Chondrocyte (in vitro differentiated cells): ENCODE data around the gene TRIM41. TPM values are rescaled to one million over a fixed set of nuclear protein-coding genes. Genes with fewer than 3 reads are reported as not detected.

Experiments
- DNase-seq: peaks from one replicate; pipeline ENCODE4 v3.0.0; 2021; ENCODE audit warnings: mixed read lengths, low spot score
- H3K27ac Mint-ChIP-seq: one replicate; pipeline ENCODE4 v1.8.0; 2021; ENCODE audit warnings: mild to moderate bottlenecking, moderate library complexity, mixed read lengths; ENCODE audit not compliant: unreplicated experiment
- H3K27me3 Mint-ChIP-seq: 2 replicates; pipeline ENCODE4 v1.8.0; 2021; ENCODE audit warnings: low read depth, mixed read lengths
- H3K36me3 Mint-ChIP-seq: 2 replicates; pipeline ENCODE4 v1.8.0; 2021; ENCODE audit warnings: low read depth, mixed read lengths
- H3K4me1 Mint-ChIP-seq: 2 replicates; pipeline ENCODE4 v1.8.0; 2021; ENCODE audit warnings: low read depth, mild to moderate bottlenecking, mixed read lengths
- H3K4me3 Mint-ChIP-seq: one replicate; pipeline ENCODE4 v1.8.0; 2021; ENCODE audit warnings: mild to moderate bottlenecking, moderate library complexity, mixed read lengths; ENCODE audit not compliant: unreplicated experiment
- H3K9me3 Mint-ChIP-seq: 2 replicates; pipeline ENCODE4 v1.8.0; 2021; ENCODE audit warnings: low read depth, mixed read lengths
- total RNA-seq: library from RNA; stranded (reverse); gene quantifications from 3 replicates; pipeline ENCODE4 v1.2.1, GENCODE V29; 2021
- TF ChIP-seq, protein P1 (sequence below): fragments of 200-600 bp; sonication (generic); IDR thresholded peaks from 2 replicates; pipeline ENCODE4 v1.5.0; 2021; ENCODE audit warnings: antibody characterized with exemption, mild to moderate bottlenecking, moderate library complexity

Gene TRIM41
- total RNA-seq, 1 donor from 2014 or later = 19.3 TPM

- peaks cover 19% of the 10 kb centered on the region for H3K4me1 Mint-ChIP-seq
- TF ChIP-seq, protein P1, sequence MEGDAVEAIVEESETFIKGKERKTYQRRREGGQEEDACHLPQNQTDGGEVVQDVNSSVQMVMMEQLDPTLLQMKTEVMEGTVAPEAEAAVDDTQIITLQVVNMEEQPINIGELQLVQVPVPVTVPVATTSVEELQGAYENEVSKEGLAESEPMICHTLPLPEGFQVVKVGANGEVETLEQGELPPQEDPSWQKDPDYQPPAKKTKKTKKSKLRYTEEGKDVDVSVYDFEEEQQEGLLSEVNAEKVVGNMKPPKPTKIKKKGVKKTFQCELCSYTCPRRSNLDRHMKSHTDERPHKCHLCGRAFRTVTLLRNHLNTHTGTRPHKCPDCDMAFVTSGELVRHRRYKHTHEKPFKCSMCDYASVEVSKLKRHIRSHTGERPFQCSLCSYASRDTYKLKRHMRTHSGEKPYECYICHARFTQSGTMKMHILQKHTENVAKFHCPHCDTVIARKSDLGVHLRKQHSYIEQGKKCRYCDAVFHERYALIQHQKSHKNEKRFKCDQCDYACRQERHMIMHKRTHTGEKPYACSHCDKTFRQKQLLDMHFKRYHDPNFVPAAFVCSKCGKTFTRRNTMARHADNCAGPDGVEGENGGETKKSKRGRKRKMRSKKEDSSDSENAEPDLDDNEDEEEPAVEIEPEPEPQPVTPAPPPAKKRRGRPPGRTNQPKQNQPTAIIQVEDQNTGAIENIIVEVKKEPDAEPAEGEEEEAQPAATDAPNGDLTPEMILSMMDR = no peak
- H3K9me3 Mint-ChIP-seq = no peaks in the 10 kb centered on the region
- DNase-seq = no peak
- H3K27me3 Mint-ChIP-seq = no peaks in the 10 kb centered on the region
- H3K4me3 Mint-ChIP-seq = no peak overlapping the region
- H3K27ac Mint-ChIP-seq = no peak overlapping the region
- no peaks in the 10 kb centered on the region for H3K36me3 Mint-ChIP-seq
These were observed 23.0 kb upstream of the TRIM41 start for GRCh38 chr5:181199881-181200638.

- no peak for DNase-seq
- TF ChIP-seq, protein P1 = no peak
- H3K27me3 Mint-ChIP-seq = no peaks in the 10 kb centered on the region
- H3K4me1 Mint-ChIP-seq = peaks cover 23% of the 10 kb centered on the region
- no peaks in the 10 kb centered on the region for H3K36me3 Mint-ChIP-seq
- H3K9me3 Mint-ChIP-seq = no peaks in the 10 kb centered on the region
- H3K27ac Mint-ChIP-seq = no peak overlapping the region
- H3K4me3 Mint-ChIP-seq = no peak overlapping the region
These were observed 22.3 kb upstream of the TRIM41 start for GRCh38 chr5:181200816-181201215.

- Mint-ChIP-seq H3K4me3 (no peak overlapping the region), H3K4me1 (peaks cover 27% of the 10 kb centered on the region), H3K27ac (no peak overlapping the region), H3K9me3 (no peaks in the 10 kb centered on the region), H3K27me3 (no peaks in the 10 kb centered on the region), H3K36me3 (no peaks in the 10 kb centered on the region)
- no peak for DNase-seq
- TF ChIP-seq, protein P1 = no peak
These were observed 19.9 kb upstream of the TRIM41 start for GRCh38 chr5:181203093-181203711.

DNA sequence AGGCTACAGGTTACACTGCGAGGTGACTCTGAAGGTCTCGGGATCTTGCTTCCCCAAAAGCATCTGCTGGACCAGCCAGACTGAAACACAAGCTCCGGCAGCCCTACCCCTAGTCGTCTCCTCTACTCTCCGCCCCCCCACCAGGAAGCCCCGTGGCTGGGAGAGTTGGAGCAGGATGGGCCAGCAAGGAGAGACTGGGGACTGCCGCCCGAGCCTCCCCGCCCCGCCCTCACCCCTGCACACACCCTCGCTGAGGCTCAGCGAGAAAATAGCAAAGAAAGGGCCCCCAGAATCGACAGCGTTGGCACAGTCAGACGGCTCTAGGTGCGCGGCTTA lies 19.3 kb upstream of the TRIM41 start:
- DNase-seq = no peak
- Mint-ChIP-seq H3K27ac (no peak overlapping the region), H3K27me3 (no peaks in the 10 kb centered on the region), H3K9me3 (no peaks in the 10 kb centered on the region), H3K36me3 (no peaks in the 10 kb centered on the region), H3K4me1 (peaks cover 26% of the 10 kb centered on the region), H3K4me3 (peak overlapping the region; percentile 85)
- TF ChIP-seq, protein P1 = no peak

- H3K4me3 Mint-ChIP-seq = peak overlapping the region; percentile 85
- no peaks in the 10 kb centered on the region for H3K27me3 Mint-ChIP-seq
- peaks cover 26% of the 10 kb centered on the region for H3K4me1 Mint-ChIP-seq
- H3K27ac Mint-ChIP-seq = no peak overlapping the region
- TF ChIP-seq, protein P1 = no peak
- DNase-seq = no peak
- no peaks in the 10 kb centered on the region for H3K9me3 Mint-ChIP-seq
- H3K36me3 Mint-ChIP-seq = no peaks in the 10 kb centered on the region
These were observed 18.8 kb upstream of the TRIM41 start for GRCh38 chr5:181204113-181204825.
